Fibroblast of lung (primary cell): ENCODE results near the gene PATJ. TPM values are rescaled to one million over a fixed set of nuclear protein-coding genes. Genes with fewer than 3 reads are reported as not detected.

Source experiments
- DNase-seq, 2 donors: peaks; one replicate each; pipeline versions ENCODE4 v3.0.0 to v3.0.0-alpha.2; 2010; ENCODE audit warnings: low read depth in 2 of 2
- H2AFZ ChIP-seq: 2 replicates; pipeline ENCODE4 v1.5.1; 2012; ENCODE audit warnings: low read length, control low read depth, inconsistent platforms
- H3K27ac ChIP-seq: 2 replicates; pipeline ENCODE4 v1.5.1; 2011; ENCODE audit warnings: low read length, control low read depth; ENCODE audit not compliant: insufficient read depth
- H3K27me3 ChIP-seq: 2 replicates; pipeline ENCODE4 v1.5.1; 2011; ENCODE audit warnings: mild to moderate bottlenecking, low read length; ENCODE audit not compliant: control insufficient read depth, insufficient read depth
- H3K36me3 ChIP-seq: 2 replicates; pipeline ENCODE4 v1.5.1; 2011; ENCODE audit warnings: low read length; ENCODE audit not compliant: control insufficient read depth, insufficient read depth
- H3K4me1 ChIP-seq: 2 replicates; pipeline ENCODE4 v1.5.1; 2011; ENCODE audit warnings: low read length; ENCODE audit not compliant: control insufficient read depth, insufficient read depth; ENCODE audit errors: extremely low read depth
- H3K4me2 ChIP-seq: 2 replicates; pipeline ENCODE4 v1.5.1; 2011; ENCODE audit warnings: low read length, control low read depth; ENCODE audit not compliant: insufficient read depth; ENCODE audit errors: extremely low read depth
- H3K4me3 ChIP-seq, 4 experiments: fragments of 200-600 bp in 1 of 4; sonication (generic) in 1 of 4; replicated peaks in 1 of 4; 2 replicates each; pipeline ENCODE4 v1.5.1; 2011 to 2016; ENCODE audit warnings: low read length in 4 of 4, low read depth in 3 of 4, mild to moderate bottlenecking in 3 of 4, control low read depth in 2 of 4, inconsistent platforms in 1 of 4, mixed read lengths in 1 of 4; ENCODE audit not compliant: insufficient read depth in 1 of 4; ENCODE audit errors: control extremely low read depth in 1 of 4
- H3K79me2 ChIP-seq: 2 replicates; pipeline ENCODE4 v1.5.1; 2012; ENCODE audit warnings: mild to moderate bottlenecking, low read length, inconsistent platforms; ENCODE audit not compliant: control insufficient read depth, insufficient read depth
- H3K9ac ChIP-seq: 2 replicates; pipeline ENCODE4 v1.5.1; 2011; ENCODE audit warnings: mild to moderate bottlenecking, low read length, control low read depth; ENCODE audit not compliant: insufficient read depth
- H3K9me3 ChIP-seq: 2 replicates; pipeline ENCODE4 v1.5.1; 2012; ENCODE audit warnings: low read depth, low read length; ENCODE audit not compliant: control insufficient read depth, insufficient read depth
- H4K20me1 ChIP-seq: 2 replicates; pipeline ENCODE4 v1.5.1; 2011; ENCODE audit warnings: low read length; ENCODE audit not compliant: control insufficient read depth, insufficient read depth; ENCODE audit errors: extremely low read depth
- CTCF ChIP-seq, 2 donors: IDR thresholded peaks in 1 of 2; conservative IDR thresholded peaks in 1 of 2; 1 replicate in 1 of 2; 2 replicates in 1 of 2; pipeline ENCODE4 v1.5.1; 2011 to 2012; ENCODE audit warnings: low read length in 2 of 2, control low read depth in 1 of 2, inconsistent platforms in 1 of 2, low read depth in 1 of 2, mild to moderate bottlenecking in 1 of 2
- EZH2 ChIP-seq: IDR thresholded peaks from 2 replicates; pipeline ENCODE4 v1.5.1; 2012; ENCODE audit warnings: low read length, control low read depth, mild to moderate bottlenecking; ENCODE audit errors: missing control alignments
- polyA plus RNA-seq, 2 donors: library from polyadenylated mRNA; depleted of rRNA in 1 of 2; stranded (reverse) in 1 of 2; unstranded in 1 of 2; fragments of >200 nt; gene quantifications; 2 replicates each; pipeline ENCODE4 v1.2.1, GENCODE V29; 2011 to 2012; ENCODE audit warnings: missing spikeins in 1 of 2
- total RNA-seq: library from RNA; depleted of rRNA; stranded (reverse); fragments of >200 nt; gene quantifications from 2 replicates; pipeline ENCODE4 v1.2.1, GENCODE V29; 2014

PATJ gene
- total and polyA plus RNA-seq, 2 donors (not counting 1 experiment from before 2014, with no cell fraction given): 2.5 to 12.4 TPM

GRCh38 chr1:62013264-62013663 is 271.0 kb downstream of the PATJ start:
- no peak for DNase-seq
- H3K4me3 ChIP-seq: no peak overlapping the region
- no peaks in the 10 kb centered on the region for H3K36me3 ChIP-seq
- no peak for TF ChIP-seq CTCF (conservative IDR thresholded peaks at IDR 0.05 in 1 of 2, IDR thresholded peaks at IDR 0.05 in 1 of 2; ENCODE audit: low read depth in 1 of 2, low read length in 2 of 2)
- no peak for TF ChIP-seq EZH2
- no peak overlapping the region for H2AFZ ChIP-seq
- no peaks in the 10 kb centered on the region for H4K20me1 ChIP-seq
- no peak overlapping the region for H3K4me2 ChIP-seq
- H3K79me2 ChIP-seq: no peaks in the 10 kb centered on the region
- no peaks in the 10 kb centered on the region for H3K9me3 ChIP-seq
- H3K27me3 ChIP-seq: no peaks in the 10 kb centered on the region
- H3K9ac ChIP-seq: no peak overlapping the region
- H3K27ac ChIP-seq: no peak overlapping the region
- H3K4me1 ChIP-seq: no peaks in the 10 kb centered on the region

- Histone ChIP-seq H3K27ac (no peak overlapping the region), H3K9me3 (no peaks in the 10 kb centered on the region), H2AFZ (no peak overlapping the region), H3K9ac (no peak overlapping the region), H3K4me2 (no peak overlapping the region), H3K4me3 (no peak overlapping the region), H3K79me2 (no peaks in the 10 kb centered on the region), H3K27me3 (no peaks in the 10 kb centered on the region), H3K36me3 (no peaks in the 10 kb centered on the region), H4K20me1 (no peaks in the 10 kb centered on the region), H3K4me1 (no peaks in the 10 kb centered on the region)
- no peak for DNase-seq
- TF ChIP-seq EZH2: no peak
- TF ChIP-seq CTCF (conservative IDR thresholded peaks at IDR 0.05 in 1 of 2, IDR thresholded peaks at IDR 0.05 in 1 of 2; ENCODE audit: low read depth in 1 of 2, low read length in 2 of 2): no peak
These were observed 280.2 kb downstream of the PATJ start for GRCh38 chr1:62022382-62022983.

- Histone ChIP-seq H3K36me3 (no peaks in the 10 kb centered on the region), H3K79me2 (no peaks in the 10 kb centered on the region), H3K27me3 (no peaks in the 10 kb centered on the region), H2AFZ (no peak overlapping the region), H3K9ac (no peak overlapping the region), H3K9me3 (no peaks in the 10 kb centered on the region), H3K4me1 (no peaks in the 10 kb centered on the region), H3K27ac (no peak overlapping the region), H3K4me2 (no peak overlapping the region), H3K4me3 (no peak overlapping the region), H4K20me1 (no peaks in the 10 kb centered on the region)
- no peak for TF ChIP-seq EZH2
- TF ChIP-seq CTCF (conservative IDR thresholded peaks at IDR 0.05 in 1 of 2, IDR thresholded peaks at IDR 0.05 in 1 of 2; ENCODE audit: low read depth in 1 of 2, low read length in 2 of 2): no peak
- DNase-seq: no peak
These were observed 282.4 kb downstream of the PATJ start for GRCh38 chr1:62024690-62025089.
